Neuronal stem cell (in vitro differentiated cells): ENCODE measurements around the gene GCLM.

Source experiments
- DNase-seq: peaks from one replicate; pipeline ENCODE4 v3.0.0-alpha.2; 2013; ENCODE audit warnings: low spot score
- H2AFZ ChIP-seq: one replicate; pipeline ENCODE4 v1.6.1; 2013; ENCODE audit warnings: mild to moderate bottlenecking, low read length, inconsistent platforms
- H2AK5ac ChIP-seq: 2 replicates; pipeline ENCODE4 v1.6.1; 2013; ENCODE audit warnings: low read depth, mild to moderate bottlenecking, inconsistent platforms, low read length, moderate library complexity, mixed read lengths
- H2BK120ac ChIP-seq: 2 replicates; pipeline ENCODE4 v1.6.1; 2013; ENCODE audit warnings: low read depth, mild to moderate bottlenecking, inconsistent platforms, low read length, moderate library complexity, mixed read lengths
- H2BK12ac ChIP-seq: one replicate; pipeline ENCODE4 v1.6.1; 2013; ENCODE audit warnings: low read length, inconsistent platforms
- H2BK15ac ChIP-seq: 2 replicates; pipeline ENCODE4 v1.6.1; 2013; ENCODE audit warnings: mild to moderate bottlenecking, low read length, inconsistent platforms, mixed read lengths
- H2BK5ac ChIP-seq: one replicate; pipeline ENCODE4 v1.6.1; 2013; ENCODE audit warnings: inconsistent platforms, mild to moderate bottlenecking, low read length, moderate library complexity
- H3K14ac ChIP-seq: one replicate; pipeline ENCODE4 v1.6.1; 2013; ENCODE audit warnings: low read length, inconsistent platforms
- H3K18ac ChIP-seq: 2 replicates; pipeline ENCODE4 v1.6.1; 2013; ENCODE audit warnings: low read length, inconsistent platforms
- H3K23ac ChIP-seq: 2 replicates; pipeline ENCODE4 v1.6.1; 2013; ENCODE audit warnings: low read depth, mild to moderate bottlenecking, mixed read lengths, low read length, inconsistent platforms; ENCODE audit not compliant: poor library complexity
- H3K27ac ChIP-seq: replicated peaks from 3 replicates; pipeline ENCODE4 v1.5.1; 2013; ENCODE audit warnings: low read length, inconsistent platforms
- H3K27me3 ChIP-seq, 3 experiments: 2 replicates each; pipeline ENCODE4 v1.6.1; 2013; ENCODE audit warnings: low read length in 3 of 3, mild to moderate bottlenecking in 2 of 3, inconsistent platforms in 1 of 3, low read depth in 1 of 3, mixed read lengths in 1 of 3, moderate library complexity in 1 of 3; ENCODE audit not compliant: control insufficient read depth in 3 of 3, insufficient read depth in 3 of 3
- H3K36me3 ChIP-seq, 2 donors: replicated peaks in 1 of 2; 2 replicates each; pipeline ENCODE4 v1.6.1; 2013; ENCODE audit warnings: low read length in 2 of 2; ENCODE audit not compliant: control insufficient read depth in 2 of 2, insufficient read depth in 2 of 2
- H3K4ac ChIP-seq: 2 replicates; pipeline ENCODE4 v1.6.1; 2013; ENCODE audit warnings: inconsistent platforms, mild to moderate bottlenecking, low read length, moderate library complexity
- H3K4me1 ChIP-seq, 2 donors: 1 replicate in 1 of 2; 2 replicates in 1 of 2; pipeline ENCODE4 v1.6.1; 2013; ENCODE audit warnings: low read length in 2 of 2, low read depth in 1 of 2; ENCODE audit not compliant: control insufficient read depth in 2 of 2, insufficient read depth in 1 of 2
- H3K4me2 ChIP-seq: one replicate; pipeline ENCODE4 v1.6.1; 2013; ENCODE audit warnings: mild to moderate bottlenecking, low read length, inconsistent platforms; ENCODE audit not compliant: insufficient read depth, poor library complexity, severe bottlenecking
- H3K4me3 ChIP-seq, 2 donors: 2 replicates each; pipeline ENCODE4 v1.5.1; 2013; ENCODE audit warnings: low read length in 2 of 2, mild to moderate bottlenecking in 2 of 2, inconsistent platforms in 1 of 2, moderate library complexity in 1 of 2
- H3K79me1 ChIP-seq: one replicate; pipeline ENCODE4 v1.6.1; 2013; ENCODE audit warnings: low read depth, mild to moderate bottlenecking, inconsistent platforms, low read length, moderate library complexity
- H3K9ac ChIP-seq: one replicate; pipeline ENCODE4 v1.6.1; 2013; ENCODE audit warnings: mild to moderate bottlenecking, low read depth, low read length, inconsistent platforms; ENCODE audit not compliant: poor library complexity
- H3K9me3 ChIP-seq, 2 donors: replicated peaks in 1 of 2; 2 replicates each; pipeline versions ENCODE3 to v1.6.1; 2013; ENCODE audit warnings: low read length in 2 of 2, mild to moderate bottlenecking in 2 of 2, inconsistent platforms in 1 of 2, low read depth in 1 of 2, mixed read lengths in 1 of 2, moderate library complexity in 1 of 2; ENCODE audit not compliant: control insufficient read depth in 2 of 2, insufficient read depth in 1 of 2
- H4K8ac ChIP-seq: one replicate; pipeline ENCODE4 v1.6.1; 2013; ENCODE audit warnings: low read depth, mild to moderate bottlenecking, inconsistent platforms, low read length, moderate library complexity
- H4K91ac ChIP-seq: one replicate; pipeline ENCODE4 v1.6.1; 2013; ENCODE audit warnings: low read length, low read depth, mild to moderate bottlenecking, inconsistent platforms; ENCODE audit not compliant: poor library complexity
- WGBS, 2 donors: extraction: QIAGEN DNeasy Blood & Tissue Kit; methylation state at CpG; one replicate each; pipeline ENCODE4 v1.1.7; 2013; ENCODE audit warnings: missing lambda C conversion rate in 2 of 2, mixed read lengths in 1 of 2; ENCODE audit not compliant: insufficient read length in 2 of 2, insufficient replicate concordance in 1 of 2; ENCODE audit errors: extremely low coverage in 2 of 2; 5-methylcytosine and 5-hydroxymethylcytosine counted together

The GCLM gene

GRCh38 chr1:93848350-93848883 lies 60.8 kb downstream of the GCLM start:
- Histone ChIP-seq H3K4ac (no peak overlapping the region), H3K36me3 (no peaks in the 10 kb centered on the region), H3K27me3 (no peaks in the 10 kb centered on the region), H3K23ac (no peak overlapping the region), H3K79me1 (no peaks in the 10 kb centered on the region), H2AFZ (peak overlapping the region; percentile 97), H3K4me2 (no peak overlapping the region), H2BK12ac (no peak overlapping the region), H3K4me3 (peak overlapping the region in 1 of 2 donors; percentile 81), H3K27ac (no peak overlapping the region), H3K14ac (no peak overlapping the region), H3K4me1 (peaks cover 0 to 4% of the 10 kb centered on the region in 2 donors), H2BK120ac (no peak overlapping the region), H2BK15ac (no peak overlapping the region), H3K18ac (no peak overlapping the region), H2BK5ac (no peak overlapping the region), H2AK5ac (no peak overlapping the region), H3K9me3 (peaks cover 1 to 16% of the 10 kb centered on the region in 2 donors), H4K8ac (no peak overlapping the region), H3K9ac (no peak overlapping the region), H4K91ac (no peak overlapping the region)
- peak; percentile 8 for DNase-seq
- WGBS, 2 donors, result no CpG with 5 or more reads among the region's 4 CpGs

GRCh38 chr1:93847811-93848288 lies 61.4 kb downstream of the GCLM start:
- Histone ChIP-seq H2AK5ac (no peak overlapping the region), H3K23ac (peak overlapping the region; percentile 11), H3K4me1 (peaks cover 0 to 4% of the 10 kb centered on the region in 2 donors), H3K36me3 (peaks cover 0 to 3% of the 10 kb centered on the region in 2 donors), H3K27me3 (no peaks in the 10 kb centered on the region), H2BK120ac (no peak overlapping the region), H3K9ac (peak overlapping the region; percentile 71), H3K4me3 (peak overlapping the region; percentile 81 to 98), H3K4ac (no peak overlapping the region), H3K27ac (peak overlapping the region; percentile 77), H2AFZ (peak overlapping the region; percentile 97), H3K9me3 (peaks cover 1 to 16% of the 10 kb centered on the region in 2 donors), H3K4me2 (peak overlapping the region; percentile 77), H3K18ac (peak overlapping the region; percentile 98), H3K79me1 (no peaks in the 10 kb centered on the region), H4K91ac (no peak overlapping the region), H2BK5ac (peak overlapping the region; percentile 56), H2BK12ac (no peak overlapping the region), H3K14ac (peak overlapping the region; percentile 83), H4K8ac (no peak overlapping the region), H2BK15ac (peak overlapping the region; percentile 82)
- DNase-seq, result peak; percentile 59
- no CpG with 5 or more reads among the region's 36 CpGs for WGBS, 2 donors

GRCh38 chr1:93846992-93847810 lies 62.0 kb downstream of the GCLM start:
- Histone ChIP-seq H3K14ac (no peak overlapping the region), H2BK120ac (peak overlapping the region; percentile 67), H2BK5ac (peak overlapping the region; percentile 56), H3K9me3 (peaks cover 1 to 16% of the 10 kb centered on the region in 2 donors), H3K18ac (peak overlapping the region; percentile 98), H2AFZ (peak overlapping the region; percentile 97), H3K4me1 (peaks cover 0 to 4% of the 10 kb centered on the region in 2 donors), H4K91ac (no peak overlapping the region), H3K9ac (peak overlapping the region; percentile 95), H2BK12ac (peak overlapping the region; percentile 69), H2AK5ac (no peak overlapping the region), H2BK15ac (peak overlapping the region; percentile 82), H3K4me3 (peak overlapping the region; percentile 81 to 98), H3K4ac (no peak overlapping the region), H3K79me1 (no peaks in the 10 kb centered on the region), H3K4me2 (peak overlapping the region; percentile 77), H3K36me3 (peaks cover 0 to 7% of the 10 kb centered on the region in 2 donors), H3K27me3 (no peaks in the 10 kb centered on the region), H3K27ac (peak overlapping the region; percentile 83), H3K23ac (peak overlapping the region; percentile 99), H4K8ac (no peak overlapping the region)
- peak; percentile 98 for DNase-seq
- WGBS, 2 donors, result no CpG with 5 or more reads among the region's 86 CpGs
